ENCODE data around the gene JAZF1.

GRCh38 chr7:28083998-28084985 is 96.3 kb downstream of the JAZF1 start:
- TF ChIP-seq CTCF (conservative IDR thresholded peaks at IDR 0.05 in 1 of 2, IDR thresholded peaks at IDR 0.05 in 1 of 2; ENCODE audit: extremely low read depth in 1 of 2, insufficient read depth in 1 of 2, low read depth in 1 of 2, low read length in 2 of 2) = no peak
- no peak for TF ChIP-seq EZH2 (IDR thresholded peaks at IDR 0.05; ENCODE audit: borderline replicate concordance, low read length)

Measured in mammary epithelial cell (primary cell).